H9 (cell line): ENCODE data around the gene OR4X1. TPM values are rescaled to one million over a fixed set of nuclear protein-coding genes. Genes with fewer than 3 reads are reported as not detected.

Experiments
- DNase-seq: peaks from one replicate; pipeline ENCODE4 v3.0.0-alpha.2; 2017
- H2AFZ ChIP-seq: one replicate; pipeline ENCODE4 v1.6.1; 2013; ENCODE audit warnings: mild to moderate bottlenecking, low read length, control low read depth, moderate library complexity
- H2AK5ac ChIP-seq: 2 replicates; pipeline ENCODE4 v1.6.1; 2013; ENCODE audit warnings: low read length, control low read depth, mixed read lengths; ENCODE audit not compliant: insufficient read length
- H2BK120ac ChIP-seq: one replicate; pipeline ENCODE4 v1.6.1; 2013; ENCODE audit warnings: low read depth, mild to moderate bottlenecking, low read length, control low read depth, inconsistent platforms; ENCODE audit not compliant: poor library complexity, severe bottlenecking
- H2BK12ac ChIP-seq: 2 replicates; pipeline ENCODE4 v1.6.1; 2013; ENCODE audit warnings: low read length, control low read depth, mixed read lengths, low read depth; ENCODE audit not compliant: insufficient read length
- H2BK15ac ChIP-seq: 2 replicates; pipeline ENCODE4 v1.6.1; 2013; ENCODE audit warnings: low read depth, low read length, control low read depth
- H2BK20ac ChIP-seq: one replicate; pipeline ENCODE4 v1.6.1; 2013; ENCODE audit warnings: low read depth, mild to moderate bottlenecking, low read length, control low read depth, inconsistent platforms; ENCODE audit not compliant: poor library complexity, severe bottlenecking
- H2BK5ac ChIP-seq: 2 replicates; pipeline ENCODE4 v1.6.1; 2013; ENCODE audit warnings: low read length, control low read depth, mixed read lengths; ENCODE audit not compliant: insufficient read length
- H3K14ac ChIP-seq: 2 replicates; pipeline ENCODE4 v1.6.1; 2013; ENCODE audit warnings: low read length, control low read depth; ENCODE audit not compliant: insufficient read depth
- H3K18ac ChIP-seq: 2 replicates; pipeline ENCODE4 v1.6.1; 2013; ENCODE audit warnings: low read depth, mild to moderate bottlenecking, mixed read lengths, low read length, control low read depth; ENCODE audit not compliant: insufficient read length
- H3K23ac ChIP-seq: 2 replicates; pipeline ENCODE4 v1.6.1; 2013; ENCODE audit warnings: low read length, control low read depth, mixed read lengths, low read depth; ENCODE audit not compliant: insufficient read length
- H3K23me2 ChIP-seq: 2 replicates; pipeline ENCODE4 v1.6.1; 2013; ENCODE audit warnings: low read depth, mild to moderate bottlenecking, mixed read lengths, low read length, control low read depth; ENCODE audit not compliant: insufficient read length, poor library complexity, severe bottlenecking
- H3K27ac ChIP-seq: 2 replicates; pipeline ENCODE4 v1.5.1; 2013; ENCODE audit warnings: low read length, control low read depth, mixed read lengths, low read depth; ENCODE audit not compliant: insufficient read length
- H3K27me3 ChIP-seq: 2 replicates; pipeline ENCODE4 v1.6.1; 2013; ENCODE audit warnings: low read length, control low read depth, inconsistent platforms; ENCODE audit not compliant: insufficient read depth
- H3K4ac ChIP-seq: 2 replicates; pipeline ENCODE4 v1.6.1; 2013; ENCODE audit warnings: low read depth, mild to moderate bottlenecking, control low read depth, inconsistent platforms, low read length, moderate library complexity
- H3K4me1 ChIP-seq: 2 replicates; pipeline ENCODE4 v1.6.1; 2013; ENCODE audit warnings: low read length, control low read depth, inconsistent platforms; ENCODE audit not compliant: insufficient read depth
- H3K4me2 ChIP-seq: 2 replicates; pipeline ENCODE4 v1.6.1; 2013; ENCODE audit warnings: low read length, control low read depth, mixed read lengths; ENCODE audit not compliant: insufficient read length, insufficient read depth
- H3K56ac ChIP-seq: 2 replicates; pipeline ENCODE4 v1.6.1; 2013; ENCODE audit warnings: low read depth, mild to moderate bottlenecking, mixed read lengths, low read length, control low read depth; ENCODE audit not compliant: insufficient read length
- H3K79me1 ChIP-seq: 2 replicates; pipeline ENCODE4 v1.6.1; 2013; ENCODE audit warnings: low read depth, mild to moderate bottlenecking, moderate library complexity, low read length, control low read depth, inconsistent platforms; ENCODE audit not compliant: insufficient read depth, poor library complexity, severe bottlenecking
- H3K79me2 ChIP-seq: 2 replicates; pipeline ENCODE4 v1.6.1; 2013; ENCODE audit warnings: low read length, control low read depth, inconsistent platforms; ENCODE audit not compliant: insufficient read depth
- H3K9ac ChIP-seq: 2 replicates; pipeline ENCODE4 v1.6.1; 2013; ENCODE audit warnings: low read length, control low read depth, mixed read lengths; ENCODE audit not compliant: insufficient read length; ENCODE audit errors: extremely low read depth
- H3K9me3 ChIP-seq: one replicate; pipeline ENCODE4 v1.6.1; 2013; ENCODE audit warnings: low read depth, low read length, inconsistent platforms; ENCODE audit not compliant: control insufficient read depth
- H3T11ph ChIP-seq: one replicate; pipeline ENCODE4 v1.6.1; 2013; ENCODE audit warnings: mild to moderate bottlenecking, low read length, control low read depth, inconsistent platforms
- H4K20me1 ChIP-seq: one replicate; pipeline ENCODE4 v1.6.1; 2013; ENCODE audit not compliant: control insufficient read depth, insufficient read length, insufficient read depth
- H4K5ac ChIP-seq: 2 replicates; pipeline ENCODE4 v1.6.1; 2013; ENCODE audit warnings: low read depth, mild to moderate bottlenecking, mixed read lengths, low read length, control low read depth; ENCODE audit not compliant: insufficient read length
- H4K8ac ChIP-seq: replicated peaks from 2 replicates; pipeline ENCODE4 v1.6.1; 2013; ENCODE audit warnings: low read length, control low read depth, mixed read lengths, low read depth; ENCODE audit not compliant: insufficient read length
- H4K91ac ChIP-seq: 2 replicates; pipeline ENCODE4 v1.6.1; 2013; ENCODE audit warnings: low read depth, mild to moderate bottlenecking, moderate library complexity, mixed read lengths, low read length, control low read depth; ENCODE audit not compliant: insufficient read length
- H3K27ac Mint-ChIP-seq, 3 experiments: 2 replicates in 2 of 3; 3 replicates in 1 of 3; pipeline ENCODE4 v1.8.0; 2020 to 2021; ENCODE audit warnings: mixed read lengths in 3 of 3, mild to moderate bottlenecking in 1 of 3, moderate library complexity in 1 of 3
- H3K27me3 Mint-ChIP-seq: 2 replicates; pipeline ENCODE4 v1.8.0; 2021; ENCODE audit warnings: low read depth, mild to moderate bottlenecking, moderate library complexity, mixed read lengths
- H3K36me3 Mint-ChIP-seq, 3 experiments: 2 replicates in 2 of 3; 3 replicates in 1 of 3; pipeline ENCODE4 v1.8.0; 2020 to 2021; ENCODE audit warnings: low read depth in 3 of 3, mixed read lengths in 3 of 3; ENCODE audit not compliant: insufficient read depth in 1 of 3
- H3K4me1 Mint-ChIP-seq, 2 experiments: 2 replicates each; pipeline ENCODE4 v1.8.0; 2020; ENCODE audit warnings: mixed read lengths in 2 of 2
- H3K4me3 Mint-ChIP-seq, 2 experiments: 2 replicates in 1 of 2; 3 replicates in 1 of 2; pipeline ENCODE4 v1.8.0; 2020 to 2021; ENCODE audit warnings: mild to moderate bottlenecking in 2 of 2, mixed read lengths in 2 of 2, moderate library complexity in 1 of 2
- H3K9me3 Mint-ChIP-seq, 2 experiments: 2 replicates in 1 of 2; 3 replicates in 1 of 2; pipeline ENCODE4 v1.8.0; 2020; ENCODE audit warnings: mild to moderate bottlenecking in 2 of 2, mixed read lengths in 2 of 2, moderate library complexity in 1 of 2
- WGBS: extraction: QIAGEN DNeasy Blood & Tissue Kit; methylation state at CpG from one replicate; pipeline ENCODE4 v1.1.7; 2013; ENCODE audit warnings: missing lambda C conversion rate, low lambda C conversion rate, mixed read lengths; ENCODE audit not compliant: insufficient read length; ENCODE audit errors: extremely low coverage; 5-methylcytosine and 5-hydroxymethylcytosine counted together
- total RNA-seq: library from RNA; stranded (reverse); gene quantifications from 2 replicates; pipeline ENCODE4 v1.2.1, GENCODE V29; 2021
- TF ChIP-seq, protein P1 (sequence below): fragments of 200-600 bp; sonication (generic); conservative IDR thresholded peaks from 3 replicates; pipeline ENCODE4 v1.8.0; 2021; ENCODE audit warnings: antibody characterized with exemption, mild to moderate bottlenecking

OR4X1 gene
- total RNA-seq, 1 experiment from 2014 or later: not detected

DNA sequence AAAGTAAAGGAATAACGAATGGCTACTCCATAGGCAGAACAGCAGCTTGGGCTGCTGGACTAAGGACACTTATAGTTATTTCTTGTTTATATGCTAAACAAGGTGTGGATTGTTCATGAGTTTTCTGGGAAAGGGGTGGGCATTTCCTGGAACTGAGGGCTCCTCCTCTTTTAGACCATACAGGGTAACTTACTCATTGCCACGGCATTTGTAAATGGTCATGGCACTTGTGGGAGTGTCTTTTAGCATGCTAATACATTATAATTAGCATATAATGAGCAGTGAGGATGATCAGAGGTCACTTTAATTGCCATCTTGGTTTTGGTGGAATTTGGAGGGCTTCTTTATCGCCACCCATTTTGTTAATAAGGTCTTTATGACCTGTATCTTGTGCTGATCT is 7.0 kb downstream of the OR4X1 start:
- H3K4me3 Mint-ChIP-seq: no peak overlapping the region
- H3K79me2 ChIP-seq: no peaks in the 10 kb centered on the region
- H2BK12ac ChIP-seq: no peak overlapping the region
- H2BK20ac ChIP-seq: no peak overlapping the region
- no peak overlapping the region for H3T11ph ChIP-seq
- H4K8ac ChIP-seq: no peak overlapping the region
- no peak overlapping the region for H3K18ac ChIP-seq
- no peaks in the 10 kb centered on the region for H3K23me2 ChIP-seq
- H3K27ac Mint-ChIP-seq: no peak overlapping the region
- WGBS: no CpG with 5 or more reads among the region's 3 CpGs
- H2BK120ac ChIP-seq: no peak overlapping the region
- no peak overlapping the region for H3K4ac ChIP-seq
- TF ChIP-seq, protein P1, sequence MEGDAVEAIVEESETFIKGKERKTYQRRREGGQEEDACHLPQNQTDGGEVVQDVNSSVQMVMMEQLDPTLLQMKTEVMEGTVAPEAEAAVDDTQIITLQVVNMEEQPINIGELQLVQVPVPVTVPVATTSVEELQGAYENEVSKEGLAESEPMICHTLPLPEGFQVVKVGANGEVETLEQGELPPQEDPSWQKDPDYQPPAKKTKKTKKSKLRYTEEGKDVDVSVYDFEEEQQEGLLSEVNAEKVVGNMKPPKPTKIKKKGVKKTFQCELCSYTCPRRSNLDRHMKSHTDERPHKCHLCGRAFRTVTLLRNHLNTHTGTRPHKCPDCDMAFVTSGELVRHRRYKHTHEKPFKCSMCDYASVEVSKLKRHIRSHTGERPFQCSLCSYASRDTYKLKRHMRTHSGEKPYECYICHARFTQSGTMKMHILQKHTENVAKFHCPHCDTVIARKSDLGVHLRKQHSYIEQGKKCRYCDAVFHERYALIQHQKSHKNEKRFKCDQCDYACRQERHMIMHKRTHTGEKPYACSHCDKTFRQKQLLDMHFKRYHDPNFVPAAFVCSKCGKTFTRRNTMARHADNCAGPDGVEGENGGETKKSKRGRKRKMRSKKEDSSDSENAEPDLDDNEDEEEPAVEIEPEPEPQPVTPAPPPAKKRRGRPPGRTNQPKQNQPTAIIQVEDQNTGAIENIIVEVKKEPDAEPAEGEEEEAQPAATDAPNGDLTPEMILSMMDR: no peak
- H3K4me1 ChIP-seq: no peaks in the 10 kb centered on the region
- H3K79me1 ChIP-seq: no peaks in the 10 kb centered on the region
- no peak for DNase-seq
- no peak overlapping the region for H4K5ac ChIP-seq
- no peak overlapping the region for H3K27ac ChIP-seq
- H4K20me1 ChIP-seq: no peaks in the 10 kb centered on the region
- no peak overlapping the region for H2BK5ac ChIP-seq
- no peaks in the 10 kb centered on the region for H3K4me1 Mint-ChIP-seq
- H3K14ac ChIP-seq: no peak overlapping the region
- H2AFZ ChIP-seq: no peak overlapping the region
- no peak overlapping the region for H3K4me2 ChIP-seq
- H3K36me3 Mint-ChIP-seq: peaks cover 0 to 10% (median 6%) of the 10 kb centered on the region in 3 experiments; a peak in 4 of 7 replicates
- H3K27me3 Mint-ChIP-seq: peaks cover 2% of the 10 kb centered on the region
- no peaks in the 10 kb centered on the region for H3K27me3 ChIP-seq
- no peak overlapping the region for H3K23ac ChIP-seq
- H2AK5ac ChIP-seq: no peak overlapping the region
- H3K9me3 ChIP-seq: peaks cover 55% of the 10 kb centered on the region
- no peak overlapping the region for H3K56ac ChIP-seq
- H3K9me3 Mint-ChIP-seq: peaks cover 81% of the 10 kb centered on the region in 2 experiments
- H4K91ac ChIP-seq: no peak overlapping the region
- no peak overlapping the region for H2BK15ac ChIP-seq
- H3K9ac ChIP-seq: no peak overlapping the region
